ENCODE measurements around the gene SNX17.
"Not testable (repeated sequence)": the region's sequence is repeated elsewhere in the genome, so short reads cannot be mapped to it uniquely, and the experiment has no call there.

SNX17 gene

GRCh38 chr2:27407798-27408491 is 37.5 kb downstream of the SNX17 start:
- no peak for DNase-seq

- DNase-seq, result no peak
Observed at GRCh38 chr2:27408601-27409320, 38.3 kb downstream of the SNX17 start.

- peak; percentile 96 for DNase-seq
Observed at GRCh38 chr2:27409321-27410073, 39.1 kb downstream of the SNX17 start, which contains the start of gene PPM1G. PPM1G (minus strand) TSS chr2:27409591; CDS start chr2:27409422, 169 bp downstream.

GRCh38 chr2:27412419-27413152 is 42.2 kb downstream of the SNX17 start:
- no peak for DNase-seq

- DNase-seq, result no peak
Observed at GRCh38 chr2:27416151-27416550, 45.7 kb downstream of the SNX17 start.

GRCh38 chr2:27420996-27421395 is 50.6 kb downstream of the SNX17 start:
- DNase-seq, result no peak

- no peak for DNase-seq
Observed at GRCh38 chr2:27421660-27422250, 51.3 kb downstream of the SNX17 start.

GRCh38 chr2:27422958-27423357 is 52.5 kb downstream of the SNX17 start:
- no peak for DNase-seq

- DNase-seq, result not testable (repeated sequence)
Observed at GRCh38 chr2:27425039-27425438, 54.6 kb downstream of the SNX17 start.

Measured in femur (tissue), 1 donor.